ENCODE data around the gene CD302. TPM values are rescaled to one million over a fixed set of nuclear protein-coding genes. Genes with fewer than 3 reads are reported as not detected.

The CD302 gene
- polyA plus RNA-seq, 1 donor (not counting 4 experiments of a cell fraction or from before 2014, with no cell fraction given): 0.20 TPM

DNA sequence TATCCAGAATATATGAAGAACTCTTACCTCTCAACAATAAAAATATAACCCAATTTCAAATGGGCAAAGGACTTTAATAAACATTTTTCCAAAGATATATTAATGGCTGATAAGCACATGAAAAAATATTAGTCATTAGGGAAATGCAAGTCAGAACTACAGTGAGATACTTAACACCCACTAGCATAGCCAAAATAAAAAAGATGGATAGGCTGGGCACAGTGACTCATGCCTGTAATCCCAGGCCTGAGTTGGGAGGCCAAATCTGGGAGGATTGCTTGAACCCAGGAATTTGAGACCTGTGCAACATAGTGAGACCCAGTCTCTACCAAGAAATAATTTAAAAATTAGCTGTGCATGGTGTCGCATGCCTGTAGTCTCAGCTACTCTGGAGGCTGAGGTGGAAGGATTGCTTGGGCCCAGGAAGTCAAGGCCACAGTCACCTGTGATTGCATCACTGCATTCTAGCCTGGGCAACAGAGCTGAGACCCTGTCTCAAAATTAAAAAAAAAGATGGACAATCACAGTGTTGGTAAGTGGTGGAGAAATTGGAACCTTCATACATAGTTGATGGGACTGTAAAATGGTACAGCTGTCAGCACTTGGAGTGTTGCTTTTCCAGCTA lies 60.6 kb downstream of the CD302 start:
- Histone ChIP-seq H3K27me3 (ENCODE audit: control insufficient read depth, extremely low read depth, insufficient read depth, low read length) (no peaks in the 10 kb centered on the region), H3K4me3 (ENCODE audit: control insufficient read depth in 2 of 3, extremely low read depth in 1 of 3, insufficient read depth in 2 of 3, low read depth in 1 of 3, low read length in 3 of 3) (no peak overlapping the region), H3K4me2 (ENCODE audit: control insufficient read depth, extremely low read depth, insufficient read depth, low read depth, low read length) (peak overlapping the region; percentile 43), H4K20me1 (ENCODE audit: control insufficient read depth, extremely low read depth, insufficient read depth, low read length) (peaks cover 16% of the 10 kb centered on the region), H3K27ac (ENCODE audit: control insufficient read depth, insufficient read depth, low read length) (peak overlapping the region; percentile 60), H3K9me3 (ENCODE audit: control insufficient read depth, low read depth, low read length) (no peaks in the 10 kb centered on the region), H3K79me2 (ENCODE audit: control insufficient read depth, insufficient read depth, low read length) (peaks cover 85% of the 10 kb centered on the region), H2AFZ (ENCODE audit: control insufficient read depth, low read length) (no peak overlapping the region), H3K9ac (ENCODE audit: control insufficient read depth, extremely low read depth, insufficient read depth, low read length) (no peak overlapping the region), H3K36me3 (ENCODE audit: control insufficient read depth in 2 of 2, extremely low read depth in 1 of 2, insufficient read depth in 2 of 2, low read length in 2 of 2) (peaks cover 16 to 29% of the 10 kb centered on the region in 2 experiments), H3K4me1 (ENCODE audit: control insufficient read depth, extremely low read depth, insufficient read depth, low read length) (peaks cover 39% of the 10 kb centered on the region), H3K9me1 (ENCODE audit: control insufficient read depth, extremely low read depth, insufficient read depth, low read length) (peaks cover 6% of the 10 kb centered on the region)
- dilution Hi-C loops (cut with MboI; ENCODE audit: extremely low pct_ligation_motif_present, low sequenced_read_pairs): no loop called here
- no peak for TF ChIP-seq EZH2 (IDR thresholded peaks at IDR 0.05; ENCODE audit: low read length)
- TF ChIP-seq, protein P1, sequence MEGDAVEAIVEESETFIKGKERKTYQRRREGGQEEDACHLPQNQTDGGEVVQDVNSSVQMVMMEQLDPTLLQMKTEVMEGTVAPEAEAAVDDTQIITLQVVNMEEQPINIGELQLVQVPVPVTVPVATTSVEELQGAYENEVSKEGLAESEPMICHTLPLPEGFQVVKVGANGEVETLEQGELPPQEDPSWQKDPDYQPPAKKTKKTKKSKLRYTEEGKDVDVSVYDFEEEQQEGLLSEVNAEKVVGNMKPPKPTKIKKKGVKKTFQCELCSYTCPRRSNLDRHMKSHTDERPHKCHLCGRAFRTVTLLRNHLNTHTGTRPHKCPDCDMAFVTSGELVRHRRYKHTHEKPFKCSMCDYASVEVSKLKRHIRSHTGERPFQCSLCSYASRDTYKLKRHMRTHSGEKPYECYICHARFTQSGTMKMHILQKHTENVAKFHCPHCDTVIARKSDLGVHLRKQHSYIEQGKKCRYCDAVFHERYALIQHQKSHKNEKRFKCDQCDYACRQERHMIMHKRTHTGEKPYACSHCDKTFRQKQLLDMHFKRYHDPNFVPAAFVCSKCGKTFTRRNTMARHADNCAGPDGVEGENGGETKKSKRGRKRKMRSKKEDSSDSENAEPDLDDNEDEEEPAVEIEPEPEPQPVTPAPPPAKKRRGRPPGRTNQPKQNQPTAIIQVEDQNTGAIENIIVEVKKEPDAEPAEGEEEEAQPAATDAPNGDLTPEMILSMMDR (optimal IDR thresholded peaks at IDR 0.05 in 1 of 3, IDR thresholded peaks at IDR 0.05 in 1 of 3, conservative IDR thresholded peaks at IDR 0.05 in 1 of 3; ENCODE audit: extremely low read depth in 1 of 3, insufficient read depth in 2 of 3, low read length in 3 of 3): no peak
- FAIRE-seq: peak; percentile 5
- DNase-seq (ENCODE audit: low read depth, low spot score): no peak

DNA sequence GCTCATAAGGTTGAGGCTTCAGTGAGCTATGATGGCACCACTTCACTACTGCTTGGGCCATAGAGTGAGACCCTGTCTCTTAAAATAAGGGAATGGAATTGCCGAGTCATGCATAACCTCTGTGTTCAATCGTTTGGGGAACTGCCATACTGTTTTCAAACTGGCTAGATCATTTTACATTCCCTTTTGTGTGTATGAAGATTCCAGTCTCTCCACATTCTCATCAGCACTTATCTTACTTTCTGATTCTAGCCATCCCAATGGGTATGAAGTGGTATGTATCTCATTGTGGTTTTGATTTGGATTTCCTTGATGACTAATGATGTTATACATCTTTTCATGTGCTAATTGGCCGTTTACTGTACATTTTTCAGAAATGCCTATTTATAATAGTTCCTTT lies 62.0 kb downstream of the CD302 start:
- TF ChIP-seq EZH2 (IDR thresholded peaks at IDR 0.05; ENCODE audit: low read length): no peak
- TF ChIP-seq, protein P1 (optimal IDR thresholded peaks at IDR 0.05 in 1 of 3, IDR thresholded peaks at IDR 0.05 in 1 of 3, conservative IDR thresholded peaks at IDR 0.05 in 1 of 3; ENCODE audit: extremely low read depth in 1 of 3, insufficient read depth in 2 of 3, low read length in 3 of 3): no peak
- Histone ChIP-seq H3K9ac (ENCODE audit: control insufficient read depth, extremely low read depth, insufficient read depth, low read length) (peak overlapping the region; percentile 61), H3K9me1 (ENCODE audit: control insufficient read depth, extremely low read depth, insufficient read depth, low read length) (peaks cover 7% of the 10 kb centered on the region), H3K79me2 (ENCODE audit: control insufficient read depth, insufficient read depth, low read length) (peaks cover 84% of the 10 kb centered on the region), H3K27me3 (ENCODE audit: control insufficient read depth, extremely low read depth, insufficient read depth, low read length) (no peaks in the 10 kb centered on the region), H2AFZ (ENCODE audit: control insufficient read depth, low read length) (no peak overlapping the region), H3K9me3 (ENCODE audit: control insufficient read depth, low read depth, low read length) (no peaks in the 10 kb centered on the region), H3K4me2 (ENCODE audit: control insufficient read depth, extremely low read depth, insufficient read depth, low read depth, low read length) (peak overlapping the region; percentile 80), H4K20me1 (ENCODE audit: control insufficient read depth, extremely low read depth, insufficient read depth, low read length) (peaks cover 16% of the 10 kb centered on the region), H3K4me3 (ENCODE audit: control insufficient read depth in 2 of 3, extremely low read depth in 1 of 3, insufficient read depth in 2 of 3, low read depth in 1 of 3, low read length in 3 of 3) (peak overlapping the region in 2 of 3 experiments; percentile 29 to 31), H3K4me1 (ENCODE audit: control insufficient read depth, extremely low read depth, insufficient read depth, low read length) (peaks cover 39% of the 10 kb centered on the region), H3K27ac (ENCODE audit: control insufficient read depth, insufficient read depth, low read length) (peak overlapping the region; percentile 88), H3K36me3 (ENCODE audit: control insufficient read depth in 2 of 2, extremely low read depth in 1 of 2, insufficient read depth in 2 of 2, low read length in 2 of 2) (peaks cover 17 to 29% of the 10 kb centered on the region in 2 experiments)
- dilution Hi-C loops (cut with MboI; ENCODE audit: extremely low pct_ligation_motif_present, low sequenced_read_pairs): no loop called here
- FAIRE-seq (peak; percentile 64), DNase-seq (ENCODE audit: low read depth, low spot score) (no peak)
